ENCODE measurements around the gene THOC6. TPM values are rescaled to one million over a fixed set of nuclear protein-coding genes. Genes with fewer than 3 reads are reported as not detected.

THOC6 gene
- total and polyA plus RNA-seq, 9 of the 15 experiments (the other 6 are each of a cell fraction or from before 2014, with no cell fraction given) = 2.5 to 65.4 (median 42.3) TPM

DNA sequence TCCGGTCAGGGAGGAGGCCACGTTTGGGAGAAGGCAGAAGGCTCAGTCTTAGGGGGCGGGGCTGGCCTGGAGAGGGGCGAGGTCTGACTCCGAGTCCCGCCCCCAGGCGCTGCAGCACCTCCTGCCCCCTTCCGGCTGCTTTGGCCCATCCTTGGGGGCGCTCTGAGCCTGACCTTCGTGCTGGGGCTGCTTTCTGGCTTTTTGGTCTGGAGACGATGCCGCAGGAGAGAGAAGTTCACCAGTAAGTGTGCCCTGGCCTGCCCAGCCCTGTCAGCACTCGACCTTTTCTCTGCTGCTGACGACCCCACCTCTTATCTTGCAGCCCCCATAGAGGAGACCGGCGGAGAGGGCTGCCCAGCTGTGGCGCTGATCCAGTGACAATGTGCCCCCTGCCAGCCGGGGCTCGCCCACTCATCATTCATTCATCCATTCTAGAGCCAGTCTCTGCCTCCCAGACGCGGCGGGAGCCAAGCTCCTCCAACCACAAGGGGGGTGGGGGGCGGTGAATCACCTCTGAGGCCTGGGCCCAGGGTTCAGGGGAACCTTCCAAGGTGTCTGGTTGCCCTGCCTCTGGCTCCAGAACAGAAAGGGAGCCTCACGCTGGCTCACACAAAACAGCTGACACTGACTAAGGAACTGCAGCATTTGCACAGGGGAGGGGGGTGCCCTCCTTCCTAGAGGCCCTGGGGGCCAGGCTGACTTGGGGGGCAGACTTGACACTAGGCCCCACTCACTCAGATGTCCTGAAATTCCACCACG lies 2.2 kb upstream of the THOC6 start (continued):
- TF ChIP-seq, protein P1, sequence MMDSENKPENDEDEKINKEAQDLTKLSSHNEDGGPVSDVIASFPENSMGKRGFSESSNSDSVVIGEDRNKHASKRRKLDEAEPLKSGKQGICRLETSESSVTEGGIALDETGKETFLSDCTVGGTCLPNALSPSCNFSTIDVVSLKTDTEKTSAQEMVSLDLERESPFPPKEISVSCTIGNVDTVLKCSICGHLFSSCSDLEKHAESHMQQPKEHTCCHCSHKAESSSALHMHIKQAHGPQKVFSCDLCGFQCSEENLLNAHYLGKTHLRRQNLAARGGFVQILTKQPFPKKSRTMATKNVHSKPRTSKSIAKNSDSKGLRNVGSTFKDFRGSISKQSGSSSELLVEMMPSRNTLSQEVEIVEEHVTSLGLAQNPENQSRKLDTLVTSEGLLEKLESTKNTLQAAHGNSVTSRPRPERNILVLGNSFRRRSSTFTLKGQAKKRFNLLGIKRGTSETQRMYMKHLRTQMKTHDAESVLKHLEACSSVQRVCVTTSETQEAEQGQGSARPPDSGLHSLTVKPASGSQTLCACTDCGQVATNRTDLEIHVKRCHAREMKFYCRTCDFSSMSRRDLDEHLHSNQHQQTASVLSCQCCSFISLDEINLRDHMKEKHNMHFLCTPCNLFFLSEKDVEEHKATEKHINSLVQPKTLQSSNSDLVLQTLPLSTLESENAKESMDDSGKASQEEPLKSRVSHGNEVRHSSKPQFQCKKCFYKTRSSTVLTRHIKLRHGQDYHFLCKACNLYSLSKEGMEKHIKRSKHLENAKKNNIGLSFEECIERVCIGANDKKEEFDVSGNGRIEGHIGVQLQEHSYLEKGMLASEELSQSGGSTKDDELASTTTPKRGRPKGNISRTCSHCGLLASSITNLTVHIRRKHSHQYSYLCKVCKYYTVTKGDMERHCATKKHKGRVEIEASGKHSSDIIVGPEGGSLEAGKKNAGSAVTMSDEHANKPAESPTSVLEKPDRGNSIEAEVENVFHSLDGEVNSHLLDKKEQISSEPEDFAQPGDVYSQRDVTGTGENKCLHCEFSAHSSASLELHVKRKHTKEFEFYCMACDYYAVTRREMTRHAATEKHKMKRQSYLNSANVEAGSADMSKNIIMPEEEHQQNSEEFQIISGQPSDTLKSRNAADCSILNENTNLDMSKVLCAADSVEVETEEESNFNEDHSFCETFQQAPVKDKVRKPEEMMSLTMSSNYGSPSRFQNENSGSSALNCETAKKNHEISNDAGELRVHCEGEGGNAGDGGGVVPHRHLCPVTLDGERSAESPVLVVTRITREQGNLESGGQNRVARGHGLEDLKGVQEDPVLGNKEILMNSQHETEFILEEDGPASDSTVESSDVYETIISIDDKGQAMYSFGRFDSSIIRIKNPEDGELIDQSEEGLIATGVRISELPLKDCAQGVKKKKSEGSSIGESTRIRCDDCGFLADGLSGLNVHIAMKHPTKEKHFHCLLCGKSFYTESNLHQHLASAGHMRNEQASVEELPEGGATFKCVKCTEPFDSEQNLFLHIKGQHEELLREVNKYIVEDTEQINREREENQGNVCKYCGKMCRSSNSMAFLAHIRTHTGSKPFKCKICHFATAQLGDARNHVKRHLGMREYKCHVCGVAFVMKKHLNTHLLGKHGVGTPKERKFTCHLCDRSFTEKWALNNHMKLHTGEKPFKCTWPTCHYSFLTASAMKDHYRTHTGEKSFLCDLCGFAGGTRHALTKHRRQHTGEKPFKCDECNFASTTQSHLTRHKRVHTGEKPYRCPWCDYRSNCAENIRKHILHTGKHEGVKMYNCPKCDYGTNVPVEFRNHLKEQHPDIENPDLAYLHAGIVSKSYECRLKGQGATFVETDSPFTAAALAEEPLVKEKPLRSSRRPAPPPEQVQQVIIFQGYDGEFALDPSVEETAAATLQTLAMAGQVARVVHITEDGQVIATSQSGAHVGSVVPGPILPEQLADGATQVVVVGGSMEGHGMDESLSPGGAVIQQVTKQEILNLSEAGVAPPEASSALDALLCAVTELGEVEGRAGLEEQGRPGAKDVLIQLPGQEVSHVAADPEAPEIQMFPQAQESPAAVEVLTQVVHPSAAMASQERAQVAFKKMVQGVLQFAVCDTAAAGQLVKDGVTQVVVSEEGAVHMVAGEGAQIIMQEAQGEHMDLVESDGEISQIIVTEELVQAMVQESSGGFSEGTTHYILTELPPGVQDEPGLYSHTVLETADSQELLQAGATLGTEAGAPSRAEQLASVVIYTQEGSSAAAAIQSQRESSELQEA (IDR thresholded peaks at IDR 0.05; ENCODE audit: low read depth) = no peak
- TF ChIP-seq RBM39 (optimal IDR thresholded peaks at IDR 0.05; ENCODE audit: low read depth, low read length) (no peak), MTA3 (IDR thresholded peaks at IDR 0.05; ENCODE audit: borderline replicate concordance) (no peak), TEAD4 (IDR thresholded peaks at IDR 0.05; ENCODE audit: low read length) (no peak), TEAD4 (CRISPR knock-in tag; IDR thresholded peaks at IDR 0.05; ENCODE audit: borderline replicate concordance) (no peak), NR2C2 (CRISPR knock-in tag; IDR thresholded peaks at IDR 0.05) (no peak), NR2C2 (tag; IDR thresholded peaks at IDR 0.05) (no peak), BRF1 (IDR thresholded peaks at IDR 0.05; ENCODE audit: borderline replicate concordance, extremely low read depth, insufficient read length) (no peak), ARNT (IDR thresholded peaks at IDR 0.05) (no peak), MCM7 (IDR thresholded peaks at IDR 0.05) (no peak), ZNF75A (CRISPR knock-in tag; IDR thresholded peaks at IDR 0.05) (no peak), MIER1 (IDR thresholded peaks at IDR 0.05; ENCODE audit: low read depth) (no peak), LCOR (CRISPR knock-in tag; IDR thresholded peaks at IDR 0.05) (no peak), ETV5 (CRISPR knock-in tag; IDR thresholded peaks at IDR 0.05; ENCODE audit: low read depth) (peak; percentile 52; the same call in 1 of the 2 replicates), GATA2 (CRISPR knock-in tag; IDR thresholded peaks at IDR 0.05) (no peak), ZBTB8A (IDR thresholded peaks at IDR 0.05; ENCODE audit: partially characterized antibody) (no peak), KDM2B (CRISPR knock-in tag; IDR thresholded peaks at IDR 0.05) (no peak)
- TF ChIP-seq, protein P2, sequence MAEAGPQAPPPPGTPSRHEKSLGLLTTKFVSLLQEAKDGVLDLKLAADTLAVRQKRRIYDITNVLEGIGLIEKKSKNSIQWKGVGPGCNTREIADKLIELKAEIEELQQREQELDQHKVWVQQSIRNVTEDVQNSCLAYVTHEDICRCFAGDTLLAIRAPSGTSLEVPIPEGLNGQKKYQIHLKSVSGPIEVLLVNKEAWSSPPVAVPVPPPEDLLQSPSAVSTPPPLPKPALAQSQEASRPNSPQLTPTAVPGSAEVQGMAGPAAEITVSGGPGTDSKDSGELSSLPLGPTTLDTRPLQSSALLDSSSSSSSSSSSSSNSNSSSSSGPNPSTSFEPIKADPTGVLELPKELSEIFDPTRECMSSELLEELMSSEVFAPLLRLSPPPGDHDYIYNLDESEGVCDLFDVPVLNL (CRISPR knock-in tag; IDR thresholded peaks at IDR 0.05; ENCODE audit: low read depth) = no peak
- TF ChIP-seq, protein P3, sequence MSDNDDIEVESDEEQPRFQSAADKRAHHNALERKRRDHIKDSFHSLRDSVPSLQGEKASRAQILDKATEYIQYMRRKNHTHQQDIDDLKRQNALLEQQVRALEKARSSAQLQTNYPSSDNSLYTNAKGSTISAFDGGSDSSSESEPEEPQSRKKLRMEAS (CRISPR knock-in tag; IDR thresholded peaks at IDR 0.05) = peak; percentile 21; the same call in 1 of the 2 replicates
- TF ChIP-seq, protein P4, sequence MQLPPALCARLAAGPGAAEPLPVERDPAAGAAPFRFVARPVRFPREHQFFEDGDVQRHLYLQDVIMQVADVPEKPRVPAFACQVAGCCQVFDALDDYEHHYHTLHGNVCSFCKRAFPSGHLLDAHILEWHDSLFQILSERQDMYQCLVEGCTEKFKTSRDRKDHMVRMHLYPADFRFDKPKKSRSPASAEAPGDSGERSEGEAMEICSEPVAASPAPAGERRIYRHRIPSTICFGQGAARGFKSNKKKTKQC (CRISPR knock-in tag; IDR thresholded peaks at IDR 0.05) = no peak; the same call in 1 of the 2 replicates

Measured in K562 (cell line).